ENCODE results near the gene ATP6V0D1.

Gene ATP6V0D1

DNA sequence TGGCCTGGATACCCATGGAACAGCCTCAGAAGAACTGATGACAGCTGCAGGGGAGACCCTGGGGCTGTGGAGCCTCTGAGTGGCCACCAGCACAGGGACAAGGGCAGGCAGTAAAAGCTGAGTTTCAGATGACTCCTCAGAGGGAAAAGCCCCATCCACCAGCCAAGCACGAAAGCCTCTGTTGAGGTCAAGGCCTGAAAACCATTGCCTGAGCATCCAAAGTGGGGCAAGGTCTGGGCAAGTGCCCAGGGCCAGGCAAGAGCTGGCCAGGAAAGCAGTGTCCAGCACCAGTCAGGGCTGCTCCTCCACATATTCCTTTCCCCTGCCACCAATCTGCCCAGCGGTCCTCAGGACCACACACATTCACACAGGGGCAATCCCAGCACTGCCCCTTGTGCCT is 16.4 kb downstream of the ATP6V0D1 start:
- TF ChIP-seq JUND (IDR thresholded peaks at IDR 0.05; ENCODE audit: low read depth): no peak
- DNase-seq (ENCODE audit: low read depth in 1 of 2, low spot score in 1 of 2): no peak
- in situ Hi-C loops (cut with HindIII; ENCODE audit: low pct_unique_long_range_greater_than_20kb, low sequenced_read_pairs): no loop called here

DNA sequence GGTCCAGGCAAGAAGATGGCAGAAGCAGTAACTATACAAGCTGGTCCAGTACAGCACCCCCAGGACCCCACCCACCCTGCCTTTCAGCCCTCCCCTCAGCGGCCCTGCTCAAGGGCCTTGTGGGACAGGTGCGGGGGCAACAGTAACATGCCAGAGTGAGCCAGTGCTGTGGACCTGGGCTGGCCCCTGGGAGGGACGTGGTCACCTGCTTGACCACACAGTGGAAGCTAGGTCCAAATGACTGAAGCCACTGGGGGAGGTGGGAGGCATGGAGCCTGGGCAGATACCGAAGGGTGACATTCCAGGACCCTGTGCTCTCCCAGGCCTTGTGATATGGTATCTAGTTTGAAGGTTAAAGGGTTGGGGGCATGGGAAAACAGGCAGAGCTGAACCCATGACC is 17.3 kb downstream of the ATP6V0D1 start:
- in situ Hi-C loops (cut with HindIII; ENCODE audit: low pct_unique_long_range_greater_than_20kb, low sequenced_read_pairs): no loop called here
- no peak for TF ChIP-seq JUND (IDR thresholded peaks at IDR 0.05; ENCODE audit: low read depth)
- no peak for DNase-seq (ENCODE audit: low read depth in 1 of 2, low spot score in 1 of 2)

DNA sequence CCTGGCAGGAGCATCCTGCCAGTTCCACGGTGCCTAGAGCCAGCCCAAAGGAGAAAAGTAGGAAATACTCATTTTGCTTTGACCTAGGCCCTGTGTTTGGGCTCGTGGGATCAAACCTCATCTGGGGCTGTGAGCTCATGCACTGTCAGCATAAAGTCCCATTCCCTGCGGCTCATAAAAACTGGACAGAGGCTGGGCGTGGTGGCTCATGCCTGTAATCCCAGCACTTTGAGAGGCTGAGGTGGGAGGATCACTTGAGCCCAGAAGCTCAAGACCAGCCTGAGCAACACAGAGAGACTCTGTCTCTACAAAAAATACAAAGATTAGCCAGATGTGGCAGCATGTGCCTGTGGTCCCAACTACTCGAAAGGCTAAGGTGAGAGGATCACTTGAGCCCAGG is 17.9 kb downstream of the ATP6V0D1 start:
- DNase-seq (ENCODE audit: low read depth in 1 of 2, low spot score in 1 of 2): no peak
- in situ Hi-C loops (cut with HindIII; ENCODE audit: low pct_unique_long_range_greater_than_20kb, low sequenced_read_pairs): no loop called here

DNA sequence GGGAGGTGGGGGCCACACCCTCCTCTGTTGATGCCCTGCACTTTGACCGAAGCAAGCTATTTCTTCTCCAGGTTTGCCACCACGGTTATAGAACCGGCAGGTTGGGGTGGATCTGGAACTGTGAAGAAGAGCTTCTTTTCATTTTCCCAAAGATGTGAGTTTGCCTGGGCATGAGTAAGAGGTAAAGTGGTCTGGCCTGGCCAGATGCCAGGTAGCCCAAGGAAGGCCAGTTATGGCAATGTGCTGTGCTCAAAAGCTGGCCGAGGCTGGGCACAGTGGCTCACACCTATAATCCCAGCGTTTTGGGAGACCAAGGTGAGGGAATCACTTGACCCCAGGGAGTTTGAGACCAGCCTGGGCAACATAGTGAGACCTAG is 18.7 kb downstream of the ATP6V0D1 start:
- TF ChIP-seq JUND (IDR thresholded peaks at IDR 0.05; ENCODE audit: low read depth): no peak
- in situ Hi-C loops (cut with HindIII; ENCODE audit: low pct_unique_long_range_greater_than_20kb, low sequenced_read_pairs): no loop called here
- DNase-seq (ENCODE audit: low read depth in 1 of 2, low spot score in 1 of 2): no peak

More for the DNA sequence above, 17.9 kb downstream of the ATP6V0D1 start:
- no peak for TF ChIP-seq JUND (IDR thresholded peaks at IDR 0.05; ENCODE audit: low read depth)

DNA sequence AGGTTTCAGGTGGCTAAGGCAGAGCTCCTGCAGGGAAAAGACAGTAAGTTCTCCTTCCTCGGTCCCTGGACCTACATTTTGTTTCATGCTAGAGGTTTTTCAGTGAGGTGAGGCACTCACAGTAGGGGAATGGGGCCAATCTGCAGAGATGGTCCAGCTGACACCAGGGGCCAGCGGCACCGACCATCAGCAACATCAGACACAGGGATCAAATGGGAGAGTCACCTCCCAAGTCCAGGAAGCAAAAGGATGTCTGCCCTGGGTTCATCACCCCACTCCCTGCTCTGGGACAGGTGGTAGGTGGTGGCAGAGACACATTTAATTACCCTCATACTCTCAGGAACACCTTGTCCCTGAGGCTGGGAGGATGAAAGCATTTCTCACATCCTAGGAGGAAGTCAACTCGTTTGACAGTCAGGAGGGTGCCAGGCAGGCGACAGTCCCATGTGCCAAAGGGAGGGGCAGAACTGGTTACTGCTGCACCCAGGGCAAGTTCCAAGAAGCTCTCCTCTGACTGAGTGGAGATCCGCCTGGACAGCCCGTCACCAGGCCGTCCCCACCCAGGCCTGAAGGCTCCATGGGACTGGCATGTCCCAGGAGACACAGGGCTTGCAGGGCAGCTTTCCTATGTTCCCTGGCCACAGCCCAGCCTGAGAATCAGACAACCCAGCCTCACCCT is 19.2 kb downstream of the ATP6V0D1 start:
- peak in 1 of 2 experiments; percentile 72 for DNase-seq (ENCODE audit: low read depth in 1 of 2, low spot score in 1 of 2)
- TF ChIP-seq JUND (IDR thresholded peaks at IDR 0.05; ENCODE audit: low read depth): no peak
- in situ Hi-C loops (cut with HindIII; ENCODE audit: low pct_unique_long_range_greater_than_20kb, low sequenced_read_pairs): no loop called here

DNA sequence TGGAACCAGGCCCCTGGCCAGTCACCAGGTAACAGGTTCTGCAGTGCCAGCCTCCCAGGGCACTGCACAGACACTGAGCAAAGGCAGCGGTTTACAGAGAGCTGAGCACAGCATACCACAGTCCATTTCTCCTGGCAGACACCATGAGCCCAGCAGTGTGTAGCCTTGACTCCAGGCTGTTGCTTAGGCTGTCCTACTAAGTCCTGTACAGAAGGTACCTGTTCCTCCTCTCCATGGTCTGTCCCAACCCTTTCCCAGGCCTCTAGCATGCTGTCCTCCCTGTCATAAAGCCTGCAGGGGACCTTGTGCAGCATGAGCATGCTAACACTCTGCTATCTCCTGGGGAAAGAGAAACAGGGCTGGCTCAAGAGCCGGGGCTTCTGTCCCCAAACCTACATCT is 20.0 kb downstream of the ATP6V0D1 start:
- in situ Hi-C loops (cut with HindIII; ENCODE audit: low pct_unique_long_range_greater_than_20kb, low sequenced_read_pairs): no loop called here
- no peak for DNase-seq (ENCODE audit: low read depth in 1 of 2, low spot score in 1 of 2)
- no peak for TF ChIP-seq JUND (IDR thresholded peaks at IDR 0.05; ENCODE audit: low read depth)

DNA sequence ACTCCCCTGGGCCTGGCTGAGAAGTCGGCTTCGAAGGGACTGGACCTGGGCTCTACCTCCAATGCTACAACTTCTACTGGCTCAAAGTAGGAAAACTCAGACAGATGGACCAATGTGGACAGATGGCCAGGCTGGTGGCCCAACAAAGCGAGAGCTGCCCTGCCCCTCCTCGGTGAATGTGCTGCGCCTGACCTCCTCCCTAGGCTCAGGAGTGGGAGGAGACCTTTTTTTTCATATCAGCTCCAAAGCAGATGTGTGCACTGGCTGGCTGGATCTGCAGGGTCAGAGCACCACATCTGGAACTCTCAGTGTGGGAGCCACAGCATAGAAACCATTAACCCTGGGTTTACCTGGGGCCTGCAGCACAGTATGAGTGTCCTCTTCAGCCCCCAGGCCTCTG is 20.8 kb downstream of the ATP6V0D1 start:
- TF ChIP-seq JUND (IDR thresholded peaks at IDR 0.05; ENCODE audit: low read depth): no peak
- in situ Hi-C loops (cut with HindIII; ENCODE audit: low pct_unique_long_range_greater_than_20kb, low sequenced_read_pairs): no loop called here
- DNase-seq (ENCODE audit: low read depth in 1 of 2, low spot score in 1 of 2): no peak

DNA sequence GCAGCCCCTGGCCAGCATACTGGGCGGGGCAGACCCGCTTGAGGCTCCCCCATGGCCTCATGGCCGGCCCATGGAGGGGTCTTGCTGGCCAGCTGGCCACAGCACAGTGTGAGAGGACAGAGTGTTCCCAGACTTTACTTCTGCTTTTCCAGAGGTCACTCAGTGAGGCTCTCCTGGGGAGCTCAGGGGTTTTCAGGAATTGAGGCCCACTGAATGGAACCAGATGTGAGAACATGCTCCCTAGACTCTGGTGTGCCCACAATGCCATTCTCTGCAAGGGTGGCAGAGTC is 21.2 kb downstream of the ATP6V0D1 start:
- DNase-seq (ENCODE audit: low read depth in 1 of 2, low spot score in 1 of 2): no peak
- no peak for TF ChIP-seq JUND (IDR thresholded peaks at IDR 0.05; ENCODE audit: low read depth)
- in situ Hi-C loops (cut with HindIII; ENCODE audit: low pct_unique_long_range_greater_than_20kb, low sequenced_read_pairs): no loop called here

DNA sequence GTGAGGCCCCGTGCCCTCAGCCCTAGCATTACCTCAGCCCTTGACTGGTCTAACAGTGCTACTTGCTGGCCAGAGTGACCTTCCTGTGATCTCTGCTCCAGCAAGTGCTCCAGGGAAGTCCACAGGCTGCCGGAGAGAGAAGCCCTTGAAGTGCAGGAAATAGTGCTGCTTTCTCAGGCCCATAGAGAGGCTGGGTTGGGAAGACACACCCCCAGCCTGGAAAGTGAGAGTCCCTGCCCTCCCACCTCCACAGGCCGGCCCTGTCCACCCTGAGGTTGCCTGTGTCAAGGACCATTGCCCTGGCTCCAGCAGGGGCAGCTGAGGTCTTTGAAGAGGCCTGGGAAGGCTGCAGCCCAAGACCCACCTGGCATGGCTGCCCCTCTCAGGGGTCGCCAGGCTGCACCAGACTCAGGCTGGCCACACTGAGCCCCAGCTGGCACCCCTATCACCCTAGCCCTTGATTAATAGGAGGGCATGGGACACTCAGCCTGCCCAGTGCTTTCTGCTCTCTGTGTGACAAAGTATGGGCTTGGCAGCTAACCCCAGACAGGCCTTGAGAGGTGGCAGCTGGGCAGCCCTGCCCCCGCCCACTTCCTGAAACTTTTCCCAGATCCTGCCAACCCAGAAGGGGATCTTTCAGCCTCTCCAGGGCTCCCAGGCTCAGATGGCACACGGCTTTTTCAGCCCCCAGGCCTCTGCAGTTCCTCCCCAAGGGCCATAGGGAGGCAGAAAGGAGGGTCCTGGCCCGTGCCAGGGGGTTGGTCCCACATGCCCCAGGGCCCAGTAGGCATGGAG is 21.7 kb downstream of the ATP6V0D1 start:
- DNase-seq (ENCODE audit: low read depth in 1 of 2, low spot score in 1 of 2): peak in 1 of 2 experiments; percentile 40
- no peak for TF ChIP-seq JUND (IDR thresholded peaks at IDR 0.05; ENCODE audit: low read depth)
- in situ Hi-C loops (cut with HindIII; ENCODE audit: low pct_unique_long_range_greater_than_20kb, low sequenced_read_pairs): no loop called here

DNA sequence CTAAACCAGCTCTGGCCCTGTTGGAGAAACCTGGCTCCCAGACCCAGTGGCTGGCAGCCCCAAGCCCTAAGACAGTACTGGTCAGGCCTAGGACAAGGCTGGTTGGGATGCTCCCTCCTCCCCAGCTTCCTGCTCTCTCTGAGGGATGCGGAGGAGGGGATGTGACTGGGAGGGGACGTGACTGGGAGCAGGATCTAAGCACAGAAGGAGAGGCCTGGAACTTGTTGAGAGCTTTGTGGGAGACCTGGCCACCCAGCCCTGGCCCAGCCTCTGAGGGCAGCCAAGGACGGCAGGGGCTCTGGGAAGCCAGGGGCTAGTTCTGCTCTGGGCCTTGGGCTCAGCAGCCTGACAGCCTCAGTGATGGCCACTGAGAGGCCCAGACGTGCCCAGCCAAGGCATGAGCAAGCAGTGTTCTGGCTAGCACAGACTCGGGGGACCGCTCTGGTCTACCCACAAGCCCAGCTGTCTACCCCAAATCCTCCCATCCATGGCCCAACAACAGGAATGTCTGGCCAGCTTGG is 22.8 kb downstream of the ATP6V0D1 start:
- no peak for DNase-seq (ENCODE audit: low read depth in 1 of 2, low spot score in 1 of 2)
- no peak for TF ChIP-seq JUND (IDR thresholded peaks at IDR 0.05; ENCODE audit: low read depth)
- in situ Hi-C loops (cut with HindIII; ENCODE audit: low pct_unique_long_range_greater_than_20kb, low sequenced_read_pairs): no loop called here

DNA sequence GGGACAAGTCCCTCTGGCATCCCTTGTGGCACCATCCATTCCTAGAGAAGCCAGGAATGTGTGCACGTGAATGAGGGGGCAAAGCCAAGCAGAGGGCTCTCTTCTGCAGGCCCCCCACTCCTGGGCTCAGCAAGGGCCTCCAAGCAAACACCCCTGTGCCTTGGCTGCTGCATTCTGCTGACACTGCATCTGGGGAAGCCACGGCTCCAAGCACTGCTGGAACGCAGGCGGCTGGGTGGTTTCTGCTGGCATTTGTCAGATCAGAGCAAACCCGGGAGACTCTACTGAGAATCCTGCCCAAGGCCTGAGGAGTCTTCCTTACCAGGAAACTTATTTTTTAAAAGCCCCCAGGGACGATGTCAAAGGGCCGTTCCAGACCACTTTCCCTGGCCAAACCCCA is 23.3 kb downstream of the ATP6V0D1 start:
- DNase-seq (ENCODE audit: low read depth in 1 of 2, low spot score in 1 of 2): no peak
- no peak for TF ChIP-seq JUND (IDR thresholded peaks at IDR 0.05; ENCODE audit: low read depth)
- in situ Hi-C loops (cut with HindIII; ENCODE audit: low pct_unique_long_range_greater_than_20kb, low sequenced_read_pairs): no loop called here

DNA sequence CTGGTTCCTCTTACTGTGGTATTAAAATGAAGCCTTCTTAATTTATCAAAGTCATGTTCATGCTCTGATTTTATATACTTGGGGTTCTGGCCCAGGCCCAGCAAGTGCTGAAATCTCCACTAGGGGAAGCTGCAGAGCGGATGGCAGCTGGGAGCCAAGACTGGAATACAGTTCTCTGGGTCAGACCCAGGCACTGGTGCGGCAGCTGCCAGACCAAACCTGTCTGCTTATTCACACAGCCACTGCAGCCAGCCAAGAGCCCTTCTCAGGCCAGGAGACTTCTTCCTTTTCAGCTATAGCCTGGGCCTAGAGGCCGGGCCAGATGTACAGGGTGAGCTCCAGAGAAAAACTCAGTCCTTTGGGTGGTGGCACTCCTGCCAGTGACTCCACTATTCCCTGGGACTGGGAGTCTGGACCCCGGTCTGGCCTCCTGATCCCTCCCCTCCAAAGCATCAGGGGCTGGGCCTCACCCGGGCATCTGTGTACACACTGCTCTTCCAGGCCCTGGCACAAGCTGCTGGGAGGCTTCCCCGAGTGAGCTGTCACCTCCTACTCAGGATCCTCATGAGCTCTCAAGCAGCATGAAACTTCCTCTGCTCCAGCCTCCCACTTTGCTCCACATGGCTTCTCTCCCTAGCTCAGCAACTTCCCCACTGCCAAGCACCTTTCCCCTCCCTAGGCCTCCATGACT is 24.4 kb downstream of the ATP6V0D1 start:
- peak in 1 of 2 experiments; percentile 56 for DNase-seq (ENCODE audit: low read depth in 1 of 2, low spot score in 1 of 2)
- TF ChIP-seq JUND (IDR thresholded peaks at IDR 0.05; ENCODE audit: low read depth): no peak
- in situ Hi-C loops (cut with HindIII; ENCODE audit: low pct_unique_long_range_greater_than_20kb, low sequenced_read_pairs): no loop called here

DNA sequence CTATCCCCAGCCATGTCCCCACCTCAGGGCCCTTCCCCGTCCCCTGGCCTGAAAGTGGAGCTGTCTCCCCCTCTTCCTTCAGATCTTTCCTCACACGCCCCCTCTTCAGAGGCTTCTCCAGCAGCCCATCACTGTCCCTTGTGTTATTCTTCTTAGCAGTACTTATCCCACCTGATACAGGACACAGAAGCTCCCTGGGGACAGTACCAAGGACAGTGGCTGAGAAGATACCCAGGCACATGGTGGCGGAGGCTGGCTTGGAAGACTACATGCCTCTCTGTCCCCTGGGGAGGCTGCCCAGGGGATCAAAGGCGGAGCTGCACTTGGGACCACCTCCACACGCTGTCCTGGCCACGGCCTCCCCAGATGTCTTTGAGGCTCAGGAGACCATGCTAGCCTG is 26.1 kb downstream of the ATP6V0D1 start:
- no peak for TF ChIP-seq JUND (IDR thresholded peaks at IDR 0.05; ENCODE audit: low read depth)
- in situ Hi-C loops (cut with HindIII; ENCODE audit: low pct_unique_long_range_greater_than_20kb, low sequenced_read_pairs): no loop called here
- DNase-seq (ENCODE audit: low read depth in 1 of 2, low spot score in 1 of 2): no peak
